Posterior cingulate gyrus (tissue), 11 donors: ENCODE data around the gene ATP1B3.
"Not testable (repeated sequence)": the region's sequence is repeated elsewhere in the genome, so short reads cannot be mapped to it uniquely, and the experiment has no call there.

ENCODE experiments used
- DNase-seq, 10 donors: peaks; one replicate each; pipeline versions ENCODE4 v3.0.0 to v3.0.0-alpha.2; 2020 to 2021; ENCODE audit warnings: mixed read lengths in 3 of 10
- intact Hi-C: fragments of 100-400 bp; cut with DNase I; formaldehyde crosslinking; loops from one replicate; pipeline ENCODE4 v1.15.1; 2023

ATP1B3 gene

DNA sequence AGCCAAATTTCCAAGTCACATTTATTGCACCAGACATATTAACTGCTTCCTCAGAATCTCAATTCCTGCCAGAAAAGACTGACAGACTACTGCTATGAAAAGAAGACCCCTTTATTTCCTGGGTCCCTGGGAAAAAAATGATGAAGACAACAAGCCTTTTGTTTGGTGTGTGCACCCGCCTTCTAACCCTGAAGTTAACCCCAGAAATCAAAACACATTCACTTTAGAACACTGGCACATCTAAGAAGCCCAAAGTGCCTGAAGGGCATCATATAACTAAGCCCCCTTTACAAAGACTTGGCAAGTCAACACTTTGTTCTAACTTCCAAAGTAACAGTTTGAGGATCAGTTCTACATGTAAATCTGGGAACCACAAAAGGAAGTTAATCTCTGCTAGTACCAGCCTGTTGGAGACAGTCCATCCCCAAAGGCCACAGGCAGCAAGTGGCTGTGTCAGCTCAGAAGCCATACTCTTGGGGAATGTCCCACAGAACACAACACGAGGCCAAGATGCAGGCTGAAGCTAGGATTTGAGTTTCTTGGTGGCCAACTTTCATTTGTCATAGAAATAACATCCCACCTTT is 16.3 kb upstream of the ATP1B3 start:
- DNase-seq = no peak
- intact Hi-C loops = no loop called here

DNA sequence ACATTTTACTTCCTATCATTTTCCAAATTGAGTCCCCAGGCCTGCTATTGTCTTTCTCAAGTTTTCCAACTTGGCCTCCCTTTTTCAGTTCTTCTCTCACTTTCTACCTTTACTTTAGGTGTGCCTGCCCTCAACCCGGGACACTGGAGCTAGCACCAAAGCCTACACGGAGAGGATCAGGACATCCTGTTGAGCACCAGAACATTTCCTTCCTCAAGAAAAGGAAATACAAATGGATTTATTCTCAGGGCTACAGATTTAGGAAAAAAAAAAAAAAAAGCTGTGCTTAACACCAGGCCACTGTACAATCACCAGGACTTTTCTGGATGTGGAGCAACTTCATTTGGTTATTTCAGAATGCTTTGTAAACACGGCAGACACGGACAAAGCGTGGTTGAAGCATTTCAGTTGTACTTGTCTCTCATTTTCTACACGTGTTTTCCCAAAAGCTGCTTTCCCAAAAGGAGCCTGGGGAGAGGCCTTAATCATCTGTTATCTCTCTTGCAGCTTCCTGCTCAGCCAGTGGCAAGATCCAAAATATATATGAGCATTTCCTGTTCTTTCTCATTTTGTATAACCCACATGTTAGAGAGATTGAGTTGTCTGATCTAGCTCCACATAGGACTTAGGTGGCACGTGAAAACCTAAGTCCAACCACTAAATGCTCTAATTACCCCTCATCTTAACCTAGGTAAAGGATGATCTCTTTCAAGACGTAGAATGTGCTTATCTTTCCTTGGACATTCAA is 15.5 kb upstream of the ATP1B3 start:
- DNase-seq = no peak
- intact Hi-C loops = no loop called here

DNA sequence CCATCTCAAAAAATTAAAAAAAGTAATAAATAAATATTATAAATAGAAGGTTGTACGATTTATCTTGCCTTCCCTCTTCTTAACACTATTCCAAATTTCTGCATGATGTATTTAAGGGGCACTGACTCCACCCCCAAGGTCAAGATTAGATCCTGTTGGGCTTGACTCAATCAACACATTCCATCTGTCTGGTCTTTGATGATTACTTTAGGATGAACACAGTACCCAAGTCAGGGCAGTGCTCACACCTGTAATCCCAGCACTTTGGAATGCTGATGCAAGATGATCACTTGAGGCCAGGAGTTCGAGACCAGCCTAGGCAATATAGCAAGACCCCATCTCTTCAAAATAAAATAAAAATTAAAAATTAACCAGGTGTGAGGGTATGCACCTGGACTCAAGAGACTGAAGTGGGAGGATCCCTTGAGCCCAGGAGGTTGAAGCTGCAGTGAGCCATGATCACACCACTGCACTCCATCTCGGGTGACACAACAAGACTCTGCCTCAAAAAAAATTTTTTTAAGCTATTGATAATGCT is 14.1 kb upstream of the ATP1B3 start:
- DNase-seq = no peak
- intact Hi-C loops = no loop called here

DNA sequence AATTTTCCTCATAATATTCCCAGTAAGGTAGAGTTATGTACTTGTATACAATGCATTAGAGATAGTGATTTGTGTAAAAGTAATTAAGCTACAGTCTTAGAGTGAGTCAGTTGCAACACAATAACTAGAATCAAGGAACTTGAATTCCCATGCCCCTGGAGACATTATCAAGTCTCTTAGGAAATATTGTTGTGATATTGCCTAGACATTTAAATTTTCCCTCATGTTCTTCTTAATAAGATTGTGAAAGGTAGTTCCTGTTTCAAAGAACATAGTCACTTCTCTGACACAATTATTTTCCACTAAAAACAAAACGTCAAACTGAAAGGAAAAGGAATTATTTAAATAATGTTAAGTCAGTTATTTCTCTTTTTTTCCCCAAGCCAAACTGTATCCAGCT is 13.0 kb upstream of the ATP1B3 start:
- intact Hi-C loops = no loop called here
- no peak for DNase-seq

DNA sequence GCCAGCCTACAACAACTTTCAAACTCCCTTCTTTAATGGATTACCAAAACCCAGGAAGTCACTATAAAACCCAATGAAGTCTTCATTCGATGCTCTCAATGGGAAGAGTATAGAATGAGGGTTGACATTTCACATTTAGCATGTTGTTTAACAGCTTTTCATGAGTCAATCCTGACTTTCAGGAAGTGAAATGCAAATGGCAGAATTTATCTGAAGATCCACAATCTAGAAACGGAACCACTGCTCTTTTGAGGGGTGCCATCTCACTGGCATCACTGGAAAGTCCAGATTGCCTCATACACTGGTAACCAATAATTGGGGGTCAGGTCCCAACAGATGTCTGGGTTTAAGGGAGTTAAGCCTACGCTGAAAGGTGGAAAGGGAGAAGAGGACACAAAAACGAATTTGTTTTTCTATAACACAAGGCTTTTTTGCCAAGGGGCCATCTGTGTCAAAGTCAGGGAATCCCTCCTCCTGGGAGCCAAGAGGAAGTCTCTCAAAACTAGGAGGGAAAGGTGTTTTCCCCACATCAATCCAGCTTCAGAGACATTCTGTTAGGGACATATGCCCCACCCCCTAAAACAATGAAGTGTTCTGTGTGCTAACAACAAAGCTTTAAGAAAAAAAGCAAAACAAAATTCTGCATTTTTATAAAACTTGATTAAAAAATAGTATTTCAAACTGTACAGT is 12.0 kb upstream of the ATP1B3 start:
- intact Hi-C loops = no loop called here
- DNase-seq = no peak

DNA sequence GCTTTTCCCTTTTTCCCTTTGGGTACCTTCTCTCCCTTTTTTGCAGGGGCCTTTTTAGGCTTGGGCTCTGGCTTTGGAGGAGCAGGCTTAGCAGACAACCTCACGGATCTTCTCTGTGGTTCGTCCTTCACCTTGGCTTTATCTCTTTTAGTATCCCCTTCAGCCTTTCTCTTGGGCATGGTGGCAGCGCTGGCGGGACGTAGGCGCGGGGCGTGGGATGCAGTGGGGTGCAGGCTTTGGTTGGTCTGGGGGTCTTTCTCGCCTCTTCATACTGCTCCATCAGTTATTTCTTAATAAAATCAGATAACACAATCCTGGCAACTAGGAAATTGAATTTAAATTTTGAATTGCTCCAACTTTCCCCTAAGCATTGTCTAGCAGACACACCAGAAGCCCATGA is 11.3 kb upstream of the ATP1B3 start:
- no peak for DNase-seq
- intact Hi-C loops = no loop called here

DNA sequence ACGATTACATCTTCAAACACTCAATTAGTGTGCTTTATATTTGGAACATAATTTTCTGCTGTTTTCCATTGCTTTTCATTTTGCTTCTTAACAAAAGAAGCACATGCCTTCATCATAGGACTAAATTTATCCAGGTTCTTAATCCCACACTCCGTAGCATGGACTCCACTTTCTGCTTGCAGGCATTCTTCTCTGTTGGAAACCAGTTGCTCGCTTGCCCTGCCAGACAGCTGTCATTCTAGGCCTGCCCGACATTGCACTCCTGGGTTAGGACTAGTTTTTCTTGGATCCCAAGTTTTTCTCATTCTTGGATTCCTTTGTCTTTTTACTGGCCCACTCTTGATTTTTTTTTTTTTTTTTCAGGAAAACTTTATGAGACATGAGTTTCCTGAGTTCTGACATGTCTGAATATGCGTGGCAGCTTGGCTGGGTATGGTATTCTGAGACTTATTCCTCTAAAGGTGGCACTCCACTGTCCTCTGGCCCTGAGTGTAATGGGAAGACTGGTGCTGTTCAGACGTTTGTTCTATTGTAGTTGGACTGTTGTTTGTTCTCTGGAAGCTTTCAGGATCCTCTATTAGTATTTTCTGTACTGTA is 6.3 kb upstream of the ATP1B3 start:
- intact Hi-C loops = loop anchor here (10.0 kb wide), 2 partner anchors 295 to 635 kb away; partner anchors contain the start of gene PXYLP1
- DNase-seq = no peak

DNA sequence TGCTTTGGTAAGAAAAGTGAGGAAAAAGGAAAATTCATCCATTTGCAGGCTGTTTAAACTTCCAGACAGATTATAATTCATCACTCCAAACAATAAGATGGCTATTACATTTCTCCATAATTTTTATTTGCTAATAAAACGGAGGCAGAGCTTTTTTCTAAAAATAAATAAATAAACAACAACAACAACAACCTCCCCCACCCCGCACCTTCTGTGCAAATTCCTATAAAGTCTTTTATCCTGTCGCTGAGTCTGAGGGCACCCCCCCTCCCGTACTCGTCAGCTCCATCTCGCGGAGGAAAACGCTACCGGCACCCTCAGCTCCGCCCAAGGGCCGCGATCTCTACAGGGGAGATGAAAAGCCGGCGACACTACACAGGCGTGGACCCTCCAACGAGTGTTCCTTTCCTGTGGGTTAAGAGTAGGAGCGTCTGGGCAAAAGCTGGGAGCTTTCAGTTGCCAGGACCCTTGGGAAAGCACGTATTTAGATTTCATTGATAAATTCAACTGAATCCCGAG is 1.0 kb upstream of the ATP1B3 start:
- peak; percentile 71 to 97 (median 86) for DNase-seq
- intact Hi-C loops = loop anchor here (5.0 to 10.0 kb wide), 3 partner anchors 272 to 641 kb away; partner anchors contain the start of genes PXYLP1 and TFDP2

DNA sequence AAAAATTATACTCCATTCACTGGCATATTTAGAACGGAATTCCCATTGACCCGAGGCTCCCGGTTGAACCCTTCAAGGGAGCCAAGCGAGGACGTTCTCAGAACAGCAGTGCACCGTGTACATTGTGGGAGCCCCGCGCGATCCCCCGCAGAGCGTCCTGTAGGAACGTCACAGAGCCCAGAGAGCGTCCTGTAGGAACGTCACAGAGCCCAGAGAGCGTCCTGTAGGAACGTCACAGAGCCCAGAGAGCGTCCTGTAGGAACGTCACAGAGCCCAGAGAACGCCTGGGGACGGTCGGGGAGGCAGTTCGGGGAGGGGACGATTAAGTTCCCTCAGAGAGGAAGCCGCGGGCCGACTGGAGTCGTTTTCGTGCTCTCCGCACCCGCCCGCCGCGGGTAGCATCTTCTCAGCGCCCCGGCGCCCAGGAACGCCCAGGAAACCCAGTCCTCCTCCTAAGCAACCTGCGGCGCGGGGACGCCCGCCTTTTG is 506 bp upstream of the ATP1B3 start:
- peak; percentile 37 to 95 (median 56) for DNase-seq
- intact Hi-C loops = loop anchor here (1.0 to 10.0 kb wide), 4 partner anchors 138 to 641 kb away; partner anchors contain the start of genes PXYLP1, RNF7 and TFDP2

DNA sequence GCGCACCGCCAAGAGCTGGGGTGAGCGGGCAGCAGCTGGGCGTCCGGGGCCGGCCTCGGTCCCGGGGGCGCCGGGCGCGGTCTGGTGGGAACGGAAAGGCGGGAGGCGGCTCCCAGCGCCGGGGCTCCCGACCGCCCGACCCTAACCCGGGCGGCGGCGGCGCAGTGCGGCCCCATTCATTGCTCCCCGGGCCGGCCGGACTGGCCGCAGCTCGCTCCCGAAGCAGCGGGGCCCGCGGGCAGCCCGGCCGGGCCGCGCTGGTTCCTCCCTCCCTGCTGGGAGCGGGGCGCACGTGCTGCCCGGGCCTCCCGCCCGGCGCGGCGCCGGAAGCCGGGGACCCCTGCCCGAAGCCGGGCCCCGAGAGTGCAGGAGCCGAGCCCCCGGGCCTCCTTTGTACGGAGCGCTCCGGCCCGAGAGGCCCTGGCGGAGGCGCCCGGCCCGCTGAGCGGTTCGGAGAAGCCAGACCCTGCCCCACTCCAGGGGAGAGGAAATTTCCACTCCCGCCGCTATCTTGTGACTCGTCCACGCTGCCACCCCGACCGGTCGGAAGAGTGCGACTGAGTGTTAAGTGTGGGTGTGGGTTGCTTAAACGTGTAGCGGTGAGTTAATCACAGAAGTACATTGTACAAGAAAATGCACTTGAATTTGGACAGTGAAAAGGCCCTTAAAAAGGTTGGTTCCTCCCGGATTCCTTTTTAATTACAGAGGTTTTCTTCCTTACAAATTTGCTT is 613 bp downstream of the ATP1B3 start:
- intact Hi-C loops = loop anchor here (1.0 to 10.0 kb wide), 4 partner anchors 139 to 642 kb away; partner anchors contain the start of genes PXYLP1, RNF7 and TFDP2
- DNase-seq = peak; percentile 26 to 92 (median 47)

DNA sequence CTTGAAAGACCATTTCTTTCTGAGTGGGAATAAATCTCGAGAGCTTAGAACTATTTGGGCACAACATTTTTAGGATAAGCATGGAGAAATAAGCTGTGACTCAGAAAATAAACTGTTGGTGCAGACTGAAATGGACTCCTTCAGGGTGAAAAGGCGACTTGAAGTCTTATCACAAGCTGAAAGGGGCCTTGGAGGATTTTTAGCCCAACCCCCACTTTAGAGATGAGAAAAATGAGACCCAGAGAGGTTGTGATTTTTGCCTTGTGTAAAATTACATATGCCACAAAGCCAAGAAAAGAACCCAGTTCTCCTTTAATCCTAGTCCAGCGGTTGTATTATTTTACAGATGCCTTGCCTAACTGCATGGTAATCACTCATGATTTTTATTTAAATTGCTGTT is 1.5 kb downstream of the ATP1B3 start:
- no peak for DNase-seq
- intact Hi-C loops = loop anchor here (5.0 to 10.0 kb wide), 3 partner anchors 269 to 643 kb away; partner anchors contain the start of genes PXYLP1 and TFDP2

DNA sequence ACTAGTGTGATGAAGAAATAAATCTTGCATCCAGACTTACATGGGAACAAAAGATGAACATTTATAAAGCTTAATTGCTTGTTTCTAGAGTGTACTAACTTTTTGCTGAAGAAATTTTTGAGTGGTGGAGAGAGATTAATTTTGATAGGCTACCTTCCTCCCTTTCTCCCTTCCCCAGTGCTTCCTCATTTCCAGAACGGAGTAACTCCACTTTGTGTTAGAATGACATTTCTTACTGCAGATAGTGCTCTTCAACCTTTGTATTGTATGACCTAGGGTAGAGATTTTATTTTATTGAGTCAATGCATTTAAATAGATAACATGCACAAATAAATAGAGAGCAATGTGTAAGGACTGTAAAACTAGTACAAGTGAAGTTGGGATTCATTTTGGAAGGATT is 1.9 kb downstream of the ATP1B3 start:
- no peak for DNase-seq
- intact Hi-C loops = loop anchor here (5.0 to 10.0 kb wide), 3 partner anchors 269 to 644 kb away; partner anchors contain the start of genes PXYLP1 and TFDP2

DNA sequence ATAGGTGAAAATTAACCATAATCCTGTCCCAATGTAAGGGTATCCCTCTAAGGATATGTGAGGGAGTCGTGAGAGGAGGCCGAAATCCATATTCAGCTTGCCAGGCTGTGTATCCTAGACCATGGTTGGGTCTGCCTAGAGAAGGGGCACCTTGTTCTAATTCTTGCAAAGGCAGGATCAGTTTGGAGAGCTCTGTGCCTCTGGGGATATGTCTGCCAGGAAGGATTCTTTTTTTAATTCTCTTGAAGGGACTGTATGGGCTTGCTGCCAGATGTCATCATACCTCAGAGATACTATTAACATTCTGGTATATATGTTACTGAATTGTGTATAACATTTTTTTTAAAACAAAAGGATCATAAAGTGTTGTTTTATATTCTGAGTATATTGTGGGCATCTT is 2.4 kb downstream of the ATP1B3 start:
- intact Hi-C loops = loop anchor here (5.0 to 10.0 kb wide), 3 partner anchors 268 to 644 kb away; partner anchors contain the start of genes PXYLP1 and TFDP2
- DNase-seq = no peak

DNA sequence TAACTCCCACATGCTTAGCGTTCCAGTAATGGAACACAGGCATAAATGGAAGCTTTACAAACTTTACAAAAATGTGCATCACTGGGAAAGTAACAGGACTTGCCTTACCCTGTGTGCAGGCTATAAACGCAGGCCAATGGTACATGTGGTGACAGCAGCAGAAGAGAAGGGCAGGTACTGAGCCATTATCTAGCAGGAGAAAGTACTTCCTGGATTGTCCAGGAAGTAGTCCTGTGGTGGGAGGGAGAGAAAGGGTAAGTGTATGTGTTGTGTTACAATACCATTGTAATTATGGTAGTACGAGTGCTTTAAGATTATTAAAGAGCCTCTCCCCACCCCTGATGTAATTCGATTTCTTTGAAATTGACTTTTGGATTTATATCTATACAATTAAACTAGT is 5.3 kb downstream of the ATP1B3 start:
- intact Hi-C loops = no loop called here
- DNase-seq = no peak

DNA sequence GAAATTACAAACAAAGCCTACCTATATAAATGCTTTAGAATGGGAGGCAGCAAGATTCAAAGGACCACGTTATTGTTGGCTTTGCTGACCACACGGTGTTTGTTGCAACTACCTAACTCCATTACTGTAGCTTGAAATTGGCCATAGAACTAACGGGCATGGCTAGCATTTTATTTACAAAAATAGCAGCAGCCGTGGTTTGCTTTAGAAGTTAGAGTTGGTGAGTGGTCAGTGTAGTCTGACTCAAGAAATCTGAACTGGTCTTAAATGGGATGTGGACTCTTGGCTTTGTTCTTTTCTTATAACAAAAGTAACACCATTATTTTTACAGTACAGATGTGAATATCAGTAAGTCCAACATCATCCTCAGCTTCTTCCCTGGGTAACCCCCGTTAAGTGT is 10.6 kb downstream of the ATP1B3 start:
- no peak for DNase-seq
- intact Hi-C loops = no loop called here

DNA sequence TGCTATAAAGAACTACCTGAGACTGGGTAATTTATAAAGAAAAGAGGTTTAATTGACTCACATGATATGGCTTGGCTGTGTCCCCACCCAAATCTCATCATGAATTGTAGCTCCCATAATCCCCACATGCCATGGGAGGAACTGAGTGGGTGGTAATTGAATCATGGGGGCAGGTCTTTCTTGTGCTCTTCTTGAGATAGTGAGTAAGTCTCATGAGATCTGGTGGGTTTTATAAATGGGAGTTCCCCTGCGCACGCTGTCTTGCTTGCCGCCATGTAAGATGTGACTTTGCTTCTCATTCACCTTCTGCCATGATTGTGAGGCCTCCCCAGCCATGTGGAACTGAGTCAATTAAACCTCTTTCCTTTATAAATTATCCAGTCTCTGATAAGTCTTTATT is 12.1 kb downstream of the ATP1B3 start:
- intact Hi-C loops, DNase-seq: not testable (repeated sequence)

DNA sequence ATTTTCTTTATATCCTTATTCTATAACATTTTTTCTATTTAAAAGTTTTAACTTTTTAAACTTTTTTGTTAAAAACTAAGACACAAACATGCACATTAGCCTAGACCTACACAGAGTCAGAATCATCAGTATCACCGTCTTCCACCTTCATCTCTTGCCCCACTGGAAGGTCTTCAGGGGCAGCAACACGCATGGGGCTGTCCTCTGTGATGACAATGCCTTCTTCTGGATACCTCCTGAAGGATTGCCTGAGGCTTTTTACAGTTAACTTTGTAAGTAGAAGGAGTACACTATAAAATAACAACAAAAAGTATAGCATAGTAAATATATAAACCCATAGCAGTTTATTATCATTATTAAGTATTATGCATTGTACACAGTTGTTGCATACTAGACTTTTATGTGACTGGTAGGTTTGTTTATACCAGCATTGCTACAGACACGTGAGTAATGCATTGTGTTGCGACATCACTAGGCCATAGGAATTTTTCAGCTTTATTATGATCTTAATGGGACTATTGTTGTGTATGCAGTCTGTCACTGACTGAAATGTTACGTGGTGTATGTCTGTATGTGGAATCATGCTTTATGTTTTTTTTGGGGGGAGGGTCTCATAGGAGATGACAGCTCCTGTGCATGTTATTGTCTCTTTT is 18.2 kb downstream of the ATP1B3 start:
- intact Hi-C loops = no loop called here
- DNase-seq = no peak

DNA sequence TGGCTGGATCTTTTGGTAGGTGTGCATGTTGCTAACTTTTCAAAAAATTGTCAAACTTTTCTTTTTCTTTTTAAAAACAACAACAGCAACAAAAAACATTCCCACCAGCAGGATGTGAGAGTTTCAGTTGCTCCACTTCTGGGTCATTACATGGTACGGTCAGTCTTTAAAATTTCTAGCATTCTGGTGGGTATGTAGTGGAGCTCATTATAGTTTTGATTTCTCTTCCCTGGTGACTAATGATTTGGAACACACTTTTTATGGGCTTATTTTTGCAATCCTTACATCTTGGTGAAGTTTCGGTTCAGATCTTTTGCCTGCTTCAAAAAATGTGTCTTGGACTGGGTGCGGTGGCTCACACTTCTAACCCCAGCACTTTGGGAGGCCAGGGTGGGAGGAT is 19.3 kb downstream of the ATP1B3 start:
- intact Hi-C loops = no loop called here

DNA sequence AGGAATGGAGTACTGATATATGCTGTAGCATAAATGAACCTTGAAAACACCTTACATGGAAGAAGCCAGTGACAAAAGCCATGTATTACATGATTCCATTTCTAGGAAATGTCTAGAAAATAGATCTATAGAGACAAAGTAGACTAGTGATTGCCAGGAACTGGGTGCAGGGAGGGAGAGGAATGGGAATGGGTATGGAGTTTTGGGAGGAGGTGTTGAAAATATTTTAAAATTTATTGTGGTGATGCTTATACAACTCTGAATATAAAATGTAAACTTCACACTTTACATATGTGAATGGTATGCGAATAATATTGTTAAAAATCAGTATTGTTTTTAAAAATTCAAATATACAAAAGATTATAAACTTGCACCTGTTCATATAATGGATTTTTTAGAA is 22.5 kb downstream of the ATP1B3 start:
- intact Hi-C loops = no loop called here
- DNase-seq = no peak

More for the DNA sequence above, 19.3 kb downstream of the ATP1B3 start:
- DNase-seq = no peak
